Activated gamma-delta T cell treated with Interleukin-2 at 50 U/mL for 16 hours (primary cell): ENCODE results near the gene FILIP1L.
"Not testable (repeated sequence)": the region's sequence is repeated elsewhere in the genome, so short reads cannot be mapped to it uniquely, and the experiment has no call there.

Experiments
- DNase-seq: peaks from one replicate; pipeline ENCODE4 v3.0.0-alpha.2; 2020

The FILIP1L gene

DNA sequence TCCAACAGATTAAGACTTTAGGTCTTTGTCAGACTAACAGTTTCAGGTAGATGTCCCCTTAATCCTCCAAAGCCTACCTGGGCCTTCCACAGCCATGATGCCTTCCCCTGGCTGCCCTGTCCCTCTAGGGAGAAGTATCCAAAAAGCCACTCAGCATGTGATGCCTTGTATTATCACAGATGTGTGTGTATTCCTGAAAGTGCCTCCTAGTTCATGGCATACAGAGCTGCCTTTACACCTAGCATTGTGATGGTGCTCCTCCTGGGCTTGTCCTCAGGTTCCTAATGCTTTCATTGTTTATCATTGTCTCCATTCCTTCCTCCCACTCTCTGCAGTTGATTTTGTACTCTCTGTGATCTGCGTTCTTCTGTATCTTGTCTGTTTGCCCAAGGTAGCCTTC lies 253.1 kb downstream of the FILIP1L start:
- DNase-seq, result no peak

DNA sequence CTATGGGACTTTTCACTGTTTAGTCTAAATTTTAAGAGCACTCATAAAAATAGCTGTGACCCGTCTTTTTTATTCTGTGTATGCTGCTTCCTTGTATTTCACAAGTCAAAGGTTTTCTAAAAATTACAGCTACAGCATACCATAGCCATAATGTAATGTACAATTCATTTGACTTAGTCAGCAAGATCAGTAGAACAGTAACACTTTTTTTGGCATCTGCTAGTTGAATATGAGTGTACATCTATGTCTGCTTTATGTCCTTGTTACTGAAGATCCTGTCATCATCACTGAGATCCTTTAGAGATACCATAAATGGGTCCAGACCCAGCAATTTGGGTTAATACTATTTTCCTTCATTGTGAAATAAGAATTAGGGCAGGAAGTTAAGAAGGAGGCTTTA lies 254.5 kb downstream of the FILIP1L start:
- DNase-seq, result no peak

DNA sequence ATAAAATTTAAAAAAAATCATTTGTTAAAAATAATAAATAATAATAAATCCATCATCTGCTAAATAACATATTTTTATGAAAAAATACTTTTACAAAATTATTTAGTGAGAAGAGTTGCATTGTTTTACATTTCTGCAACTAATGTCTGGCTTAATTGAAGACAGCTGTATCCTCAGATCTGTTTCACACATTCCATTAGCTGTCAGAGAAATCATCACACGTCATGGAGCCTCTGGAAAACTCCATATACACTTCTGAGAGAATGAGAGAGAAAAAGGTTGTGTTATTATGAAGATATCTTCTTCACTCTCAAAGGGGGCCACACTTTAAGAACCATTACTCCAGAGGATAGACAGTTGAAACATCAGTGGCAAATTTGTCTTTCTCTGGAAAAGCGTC lies 255.8 kb downstream of the FILIP1L start:
- no peak for DNase-seq

DNA sequence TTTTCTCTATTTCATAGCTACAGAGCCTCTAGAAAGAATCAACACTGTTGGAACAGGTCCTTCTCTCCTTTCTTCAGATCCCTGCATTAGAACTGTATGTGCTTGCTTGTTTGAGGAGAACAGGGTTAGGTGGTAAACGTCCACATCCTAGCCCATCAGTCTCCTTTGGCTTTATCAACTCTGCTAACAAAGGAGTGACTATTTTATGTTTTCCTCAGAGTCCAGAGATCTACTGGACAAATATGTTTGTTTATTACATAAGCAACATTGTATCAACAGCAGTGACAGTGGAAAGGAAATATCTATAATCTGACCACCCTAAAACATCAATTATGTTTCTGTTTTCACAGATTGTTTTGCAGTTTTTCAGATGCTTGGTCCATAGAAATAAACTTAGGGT lies 257.0 kb downstream of the FILIP1L start:
- no peak for DNase-seq

DNA sequence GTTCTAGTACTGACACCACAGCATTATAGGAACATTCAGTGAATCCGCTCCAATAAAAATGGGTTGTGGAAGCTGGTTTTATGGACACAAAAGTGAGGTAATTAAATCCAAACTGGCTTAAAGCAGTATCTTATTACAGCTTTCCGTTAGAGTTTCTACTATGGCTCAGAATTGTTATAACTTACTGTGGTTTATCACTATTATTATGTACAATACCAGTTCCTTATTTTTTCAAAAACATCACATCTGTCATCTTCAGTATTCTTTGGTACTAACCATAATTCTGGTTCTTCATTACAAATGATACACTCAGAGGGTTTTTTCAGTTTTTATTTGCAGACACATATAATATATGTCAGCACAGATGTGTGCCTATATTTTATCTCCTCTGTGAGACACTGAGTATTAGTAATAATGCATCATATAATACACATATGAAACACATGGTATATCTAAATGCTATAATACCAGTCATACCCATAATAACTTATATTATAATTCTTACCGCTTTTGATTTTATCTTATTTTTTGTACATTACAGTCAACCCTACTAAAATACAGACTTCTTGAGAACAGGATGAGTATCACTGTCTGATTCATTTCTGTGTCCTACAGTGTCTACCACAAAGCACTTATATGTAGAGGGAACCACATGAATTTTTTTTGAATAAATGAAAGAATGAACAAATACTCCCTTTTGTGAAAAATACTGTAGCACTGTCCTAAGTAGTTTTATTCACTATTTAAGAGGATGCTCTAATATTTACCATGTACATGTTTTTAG lies 257.7 kb downstream of the FILIP1L start:
- no peak for DNase-seq

DNA sequence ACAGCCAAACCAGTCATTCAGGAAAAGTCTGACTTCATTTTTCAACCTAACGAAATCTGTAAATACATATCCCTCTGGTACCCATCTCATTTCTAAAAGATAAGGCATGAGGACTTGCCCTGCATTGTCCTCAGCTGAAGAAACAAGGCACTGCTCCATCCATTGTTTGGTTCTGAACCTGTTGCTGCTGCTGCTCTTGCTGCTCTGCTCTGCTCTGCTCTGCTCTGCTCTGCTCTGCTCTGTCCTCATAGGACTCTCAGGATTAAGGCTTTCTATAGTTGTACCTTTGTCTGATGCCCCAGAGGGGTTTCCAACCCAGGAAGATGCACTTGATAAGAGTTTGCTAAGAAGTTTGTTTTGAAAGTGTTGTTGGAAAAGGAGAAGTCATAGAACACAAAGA lies 258.4 kb downstream of the FILIP1L start:
- DNase-seq, result no peak

DNA sequence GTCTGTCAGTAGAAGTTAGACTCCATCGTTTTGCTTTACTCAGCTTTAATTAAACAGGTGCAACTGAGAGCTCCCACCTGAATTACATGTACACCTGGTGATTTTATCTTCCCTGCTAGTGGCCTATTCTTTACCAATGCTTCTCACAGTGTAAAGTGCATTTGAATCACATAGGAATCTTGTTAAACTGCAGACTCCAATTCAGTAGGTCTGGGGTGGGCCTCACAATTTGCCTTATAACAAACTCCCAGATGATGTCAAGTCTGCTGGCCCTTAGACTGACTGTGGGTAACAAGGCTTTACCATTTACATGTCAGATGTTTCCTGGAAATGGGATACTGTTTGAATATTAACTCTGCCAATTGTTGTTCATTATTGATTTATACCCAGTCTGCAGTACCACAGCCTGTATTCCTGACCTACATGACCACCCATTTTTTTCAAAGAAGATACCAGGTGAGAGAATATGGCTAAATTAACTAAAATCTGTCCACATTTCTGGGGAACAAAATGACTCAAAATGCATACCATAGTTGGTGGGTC lies 259.5 kb downstream of the FILIP1L start:
- no peak for DNase-seq

DNA sequence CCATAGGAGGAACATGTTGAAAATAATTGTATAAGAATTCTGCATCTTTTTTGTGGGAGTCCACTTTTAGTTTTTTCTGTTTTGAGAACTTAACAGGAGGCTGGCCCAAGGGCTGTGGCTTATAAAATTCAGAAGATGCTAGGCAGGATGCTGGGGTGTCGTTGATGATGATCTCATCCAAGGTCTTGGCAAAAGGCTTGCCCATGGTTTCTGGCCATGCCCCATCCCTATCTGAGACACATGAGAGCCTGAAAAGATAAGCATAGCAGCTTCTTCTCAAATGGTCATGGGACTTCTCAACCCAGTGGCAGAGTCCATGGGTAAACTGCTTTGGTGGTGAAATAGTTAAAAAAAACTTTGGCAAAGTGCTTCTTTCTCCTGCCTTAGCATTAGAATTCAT lies 261.4 kb downstream of the FILIP1L start:
- DNase-seq, result no peak

DNA sequence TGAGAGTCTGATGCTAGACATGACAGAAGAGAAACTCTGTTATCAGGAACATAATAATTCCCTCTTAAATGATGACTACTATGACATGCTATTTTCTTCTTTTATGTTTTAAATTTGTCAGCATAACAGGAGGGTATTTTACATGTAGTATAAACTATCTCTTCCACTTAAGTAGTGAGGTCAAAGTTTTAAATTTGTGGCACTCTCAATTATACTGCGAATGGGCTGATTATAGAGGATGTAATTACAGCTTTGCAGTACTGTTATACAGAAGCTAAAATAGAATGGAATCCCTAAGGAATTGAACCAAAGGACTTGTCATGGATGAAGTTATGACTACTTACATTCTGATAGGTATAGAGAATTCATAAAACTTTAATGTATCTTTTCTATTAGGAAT lies 262.3 kb downstream of the FILIP1L start:
- DNase-seq, result no peak

DNA sequence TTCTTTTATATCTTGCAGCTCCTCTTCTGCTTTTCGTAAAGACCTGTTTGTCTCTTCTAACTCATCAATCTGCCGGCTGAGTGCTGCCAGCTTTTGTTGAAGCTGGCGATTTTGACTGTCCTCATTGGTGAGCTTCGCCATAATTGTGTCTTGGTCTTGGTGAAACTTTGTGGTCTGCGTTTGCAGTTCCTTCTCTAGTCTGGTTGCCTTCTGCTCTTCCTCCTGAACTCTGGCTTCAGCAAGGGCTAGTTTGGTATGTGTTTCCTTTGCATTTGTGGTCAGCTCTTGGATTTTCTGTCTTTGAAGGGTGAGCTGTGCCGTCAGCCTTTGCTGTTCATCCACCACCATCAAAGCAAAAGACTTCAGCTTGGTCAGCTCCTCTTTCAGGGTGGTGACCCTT lies 263.7 kb downstream of the FILIP1L start:
- no peak for DNase-seq

DNA sequence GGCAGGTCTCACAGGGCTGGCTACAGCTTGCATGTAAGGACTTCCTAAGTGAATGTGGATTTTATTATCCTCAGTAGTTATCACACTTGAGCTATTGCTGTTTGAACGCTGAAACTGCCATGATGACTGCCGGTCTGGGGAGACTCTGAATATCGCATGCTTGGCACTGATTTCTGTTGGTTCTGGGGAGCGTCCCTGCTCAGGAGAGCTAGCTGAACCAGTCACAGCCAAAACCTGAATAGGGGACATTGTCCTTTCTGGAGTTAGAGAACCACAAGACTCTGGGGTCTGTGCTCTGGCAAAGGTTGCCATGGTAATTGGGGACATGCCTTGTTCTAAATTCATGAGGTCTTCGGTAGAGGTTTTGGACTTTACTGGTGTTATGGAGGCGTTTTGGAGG lies 265.9 kb downstream of the FILIP1L start:
- DNase-seq, result no peak

DNA sequence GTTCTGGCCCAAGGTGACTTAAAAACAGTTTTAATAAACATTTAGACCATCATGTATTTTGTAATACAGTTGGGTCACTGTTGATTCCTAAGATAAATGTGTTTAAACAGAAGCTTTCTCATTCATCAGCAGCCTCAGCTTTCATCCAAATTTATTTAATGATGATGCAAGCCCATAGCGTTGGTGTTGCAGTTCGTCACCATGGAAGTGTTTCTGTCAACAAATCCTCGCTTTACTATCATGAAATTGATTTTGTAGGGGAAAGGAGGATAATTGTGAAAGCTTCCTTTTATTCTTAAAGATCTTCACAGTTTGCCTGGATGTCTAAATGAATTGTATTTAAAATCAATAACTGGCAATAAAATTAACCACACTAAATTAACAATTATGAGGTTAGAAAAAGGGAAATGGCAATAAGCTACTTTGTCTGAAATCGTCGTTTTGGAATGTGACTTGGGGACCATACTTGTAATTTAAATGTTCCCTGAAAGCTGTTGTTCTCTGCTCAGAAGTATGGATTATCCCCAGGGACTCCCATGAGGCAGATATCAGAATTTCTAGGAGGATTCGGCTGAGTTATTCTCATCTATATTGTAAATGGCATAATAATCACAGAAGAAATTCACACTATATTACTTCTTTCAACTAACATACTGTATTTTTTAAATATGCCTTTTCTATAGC lies 267.7 kb downstream of the FILIP1L start:
- DNase-seq, result no peak

DNA sequence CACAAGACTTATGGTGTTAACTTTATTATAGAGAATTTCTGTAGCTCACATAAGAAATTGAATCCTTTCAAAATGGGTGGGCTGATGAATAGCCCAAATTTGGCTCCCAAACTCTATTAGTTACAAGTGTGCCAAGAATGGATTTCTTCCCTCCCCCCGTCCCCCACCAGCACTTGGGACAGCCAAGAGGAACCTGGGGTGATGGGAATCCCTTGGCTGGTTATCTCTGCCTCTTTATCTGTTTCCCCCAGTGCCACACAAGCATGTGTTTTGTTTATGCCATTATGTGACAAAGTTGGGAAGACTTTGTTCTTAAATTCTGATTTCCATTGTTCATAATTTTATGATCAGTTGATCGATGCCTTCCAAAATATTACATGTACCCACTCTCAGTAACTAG lies 268.3 kb downstream of the FILIP1L start:
- no peak for DNase-seq

DNA sequence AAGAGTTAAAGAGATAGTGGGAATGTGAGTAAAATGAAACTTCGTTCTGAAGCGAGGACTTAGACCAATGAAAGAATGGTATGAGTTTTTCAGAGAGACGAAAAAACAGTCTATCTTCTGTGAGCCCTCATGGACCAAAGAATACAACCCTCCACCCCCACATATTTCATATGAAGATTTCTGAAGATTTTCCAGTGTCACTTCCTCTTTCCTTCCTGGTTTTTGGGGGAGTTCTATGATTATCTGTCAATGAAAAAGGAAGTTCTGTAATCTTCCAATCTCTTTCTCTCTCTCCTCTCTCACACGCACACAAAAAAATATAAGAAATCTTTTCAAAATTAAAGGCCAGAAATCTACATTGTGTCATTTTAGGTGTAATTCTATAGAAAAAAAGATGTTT lies 269.0 kb downstream of the FILIP1L start:
- no peak for DNase-seq

DNA sequence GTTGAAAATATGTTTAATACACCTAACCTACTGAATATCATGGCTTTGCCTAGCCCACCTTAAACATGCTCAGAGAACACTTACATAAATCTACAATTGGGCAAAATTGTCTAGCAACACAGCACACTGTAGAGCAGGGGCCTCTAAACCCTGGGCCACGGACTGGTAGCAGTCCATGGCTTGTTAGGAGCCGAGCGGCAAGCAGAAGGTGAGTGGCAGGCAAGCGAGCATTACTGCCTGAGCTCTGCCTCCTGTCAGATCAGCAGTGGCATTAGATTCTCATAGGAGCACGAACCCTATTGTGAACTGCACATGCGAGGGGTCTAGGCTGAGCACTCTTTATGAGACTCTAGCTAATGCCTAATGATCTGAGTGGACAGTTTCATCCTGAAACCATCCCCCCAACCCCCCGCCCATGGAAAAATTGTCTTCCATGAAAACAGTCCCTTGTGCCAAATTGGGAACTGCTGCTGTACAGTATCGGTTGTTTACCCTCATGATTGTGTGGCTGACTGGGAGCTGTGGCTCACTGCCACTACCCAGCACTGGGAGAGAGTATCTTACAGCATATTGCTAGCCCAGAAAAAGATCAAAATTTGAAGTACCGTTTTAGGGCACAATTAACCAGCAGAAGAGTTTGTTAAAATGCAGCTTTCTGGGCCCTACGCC lies 270.6 kb downstream of the FILIP1L start:
- DNase-seq, result no peak

DNA sequence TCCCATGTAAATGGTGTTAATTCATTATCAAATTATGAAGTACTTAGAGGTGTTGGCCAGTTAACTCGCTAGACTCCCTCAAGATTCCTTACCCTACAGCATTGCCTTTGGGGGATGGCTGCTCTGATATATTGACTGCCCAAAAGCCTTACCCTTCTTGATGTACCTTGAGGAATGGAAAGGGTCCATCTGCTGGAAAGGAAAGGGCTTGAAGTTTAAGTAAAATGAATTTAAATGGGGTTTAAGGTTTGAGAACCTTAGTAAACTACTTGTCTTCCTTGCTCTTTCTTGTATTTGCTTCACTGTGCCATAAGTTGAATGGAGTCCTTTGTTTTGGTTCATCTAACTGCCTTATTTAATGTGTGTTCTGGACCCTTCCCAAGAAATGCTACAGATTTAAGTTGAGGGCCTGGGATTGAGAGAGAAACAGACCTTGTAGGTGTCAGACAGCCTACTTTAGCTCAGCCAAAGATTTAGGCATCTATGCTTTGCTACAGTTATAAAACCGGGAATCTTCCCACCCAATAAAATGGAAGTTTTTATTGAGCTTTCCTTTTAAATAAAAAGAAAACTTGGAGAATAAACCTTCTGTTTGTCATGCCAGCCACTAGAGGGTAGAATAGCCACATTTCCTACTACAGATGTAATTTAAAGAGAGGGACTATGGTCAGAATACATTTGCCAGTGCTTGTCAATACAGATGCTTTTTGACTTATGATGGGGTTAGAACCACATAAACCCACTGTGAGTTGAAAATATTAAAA lies 271.3 kb downstream of the FILIP1L start:
- DNase-seq, result no peak

DNA sequence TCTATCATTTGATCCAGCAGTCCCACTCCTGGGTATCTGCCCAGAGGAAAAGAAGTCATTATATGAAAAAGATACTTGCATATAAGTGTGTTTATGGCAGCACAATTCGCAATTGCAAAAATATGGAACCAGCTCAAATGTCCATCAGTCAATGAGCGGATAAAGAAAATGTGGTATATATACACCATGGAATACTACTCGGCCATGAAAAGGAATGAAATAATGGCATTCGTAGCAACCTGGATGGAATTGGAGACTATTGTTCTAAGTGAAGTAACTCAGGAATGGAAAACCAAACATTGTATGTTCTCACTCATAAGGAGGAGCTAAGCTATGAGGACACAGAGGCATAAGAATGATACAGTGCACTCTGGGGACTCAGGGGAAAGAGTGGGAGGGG lies 272.4 kb downstream of the FILIP1L start:
- not testable (repeated sequence) for DNase-seq

DNA sequence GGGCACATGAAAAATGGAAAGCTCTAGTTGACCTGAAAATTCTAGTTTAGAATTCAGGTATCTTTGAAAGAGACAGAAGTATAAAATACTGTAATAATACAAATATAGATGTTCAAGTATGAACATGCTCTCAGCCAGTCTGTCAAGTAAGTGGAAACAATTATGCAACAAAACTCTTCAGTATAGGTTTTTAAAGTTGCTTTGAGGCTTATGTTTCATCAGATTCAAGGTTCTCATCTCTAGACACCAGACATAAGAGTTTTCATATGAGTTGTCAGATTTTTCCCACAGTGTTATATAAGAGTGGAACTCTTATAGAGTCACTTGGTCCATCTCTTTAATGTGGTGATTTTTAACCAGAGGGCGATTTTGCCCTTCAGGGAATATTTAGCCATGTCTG lies 274.7 kb downstream of the FILIP1L start:
- no peak for DNase-seq

DNA sequence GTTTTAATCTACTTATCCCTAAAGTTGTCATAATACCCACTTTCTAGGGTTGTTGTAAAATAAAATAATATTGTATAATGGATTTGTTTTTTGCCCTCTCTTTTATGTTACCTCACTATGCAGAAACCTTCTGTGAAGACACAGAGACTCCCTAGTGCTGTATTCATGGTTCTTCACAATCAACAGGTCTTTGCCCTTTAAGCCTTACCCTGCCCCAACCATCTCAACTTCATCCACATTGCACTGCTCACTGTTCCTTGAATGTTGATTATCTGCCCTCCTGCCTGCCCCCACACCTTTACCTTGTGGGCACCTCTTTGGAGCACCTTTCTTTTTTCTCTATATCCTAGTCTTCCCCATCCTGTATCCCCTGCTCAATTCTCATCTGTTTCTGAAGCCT lies 275.5 kb downstream of the FILIP1L start:
- DNase-seq, result no peak

DNA sequence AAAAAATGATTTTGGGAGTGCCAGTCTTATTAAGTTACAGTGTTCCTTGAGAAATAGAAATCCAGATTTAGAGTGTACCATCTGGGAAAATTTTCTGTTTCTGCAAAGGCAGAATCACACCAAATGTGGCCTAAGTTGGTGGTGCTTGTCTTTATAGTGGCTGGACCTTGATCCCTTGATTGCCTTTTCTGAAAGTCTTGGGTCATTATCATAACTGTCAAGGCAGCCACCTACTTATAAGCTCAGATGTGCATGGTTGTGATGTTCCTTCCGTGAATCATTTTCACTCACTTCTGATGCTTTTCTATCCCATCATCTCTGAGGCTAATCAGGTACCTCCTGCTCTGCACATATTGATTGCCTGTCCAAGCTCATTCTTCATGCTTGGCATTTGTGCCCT lies 276.6 kb downstream of the FILIP1L start:
- DNase-seq, result no peak

DNA sequence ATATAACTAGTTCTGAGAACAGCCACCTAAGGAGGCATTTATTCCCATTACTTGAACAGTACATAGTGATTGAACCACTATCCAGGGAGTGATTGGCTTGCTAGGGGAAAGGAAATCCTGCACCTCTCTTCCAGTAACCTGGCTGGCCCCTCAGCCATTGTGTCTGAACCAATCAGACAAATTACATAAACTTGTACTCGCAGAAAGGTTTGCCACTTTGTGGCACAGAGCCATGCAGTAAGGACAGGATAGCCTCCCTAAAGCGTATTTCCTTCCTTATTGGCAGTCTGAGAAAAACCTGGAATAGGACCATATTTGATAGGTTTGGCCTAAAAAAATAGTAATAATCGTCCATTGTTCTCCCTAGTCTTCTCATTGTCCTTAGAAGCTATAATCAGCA lies 277.6 kb downstream of the FILIP1L start:
- DNase-seq, result no peak

DNA sequence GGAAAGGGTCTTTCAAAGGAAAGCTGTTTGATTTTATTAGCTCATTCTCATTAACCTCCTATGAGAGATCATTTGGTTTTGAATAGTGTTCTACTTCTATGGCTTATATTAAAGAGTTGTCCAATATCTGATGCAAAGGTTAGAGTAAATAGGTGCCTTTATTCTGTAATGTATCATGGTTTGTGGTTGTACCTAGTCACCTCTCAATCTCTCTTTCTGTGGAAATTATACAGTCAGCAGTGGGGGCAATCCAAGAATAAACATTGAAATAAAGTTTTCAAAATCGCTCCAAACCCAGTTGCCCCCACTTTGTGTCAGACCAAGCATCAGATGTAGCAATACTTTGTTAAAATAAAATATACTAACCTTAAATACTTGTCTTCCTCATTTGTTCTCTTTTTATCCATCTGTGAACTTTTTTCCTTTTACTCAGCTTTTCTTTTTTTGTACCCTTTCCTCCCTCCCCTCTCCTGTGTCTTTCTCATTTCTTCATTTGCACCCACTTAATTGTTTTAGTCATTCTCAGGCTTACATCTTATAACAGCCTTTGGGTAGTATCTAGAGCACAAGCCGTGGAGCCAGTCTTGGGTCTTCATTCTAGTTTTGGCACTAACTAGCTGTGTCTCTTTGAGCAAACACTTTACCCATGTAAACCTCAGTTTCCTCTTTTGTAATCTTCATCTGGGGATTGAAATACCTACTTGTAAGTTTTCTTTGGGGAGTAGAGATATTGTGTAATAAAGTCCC lies 279.9 kb downstream of the FILIP1L start:
- no peak for DNase-seq
